ENCODE results near the gene NRG3.
"Not testable (repeated sequence)": the region's sequence is repeated elsewhere in the genome, so short reads cannot be mapped to it uniquely, and the experiment has no call there.

NRG3 gene

DNA sequence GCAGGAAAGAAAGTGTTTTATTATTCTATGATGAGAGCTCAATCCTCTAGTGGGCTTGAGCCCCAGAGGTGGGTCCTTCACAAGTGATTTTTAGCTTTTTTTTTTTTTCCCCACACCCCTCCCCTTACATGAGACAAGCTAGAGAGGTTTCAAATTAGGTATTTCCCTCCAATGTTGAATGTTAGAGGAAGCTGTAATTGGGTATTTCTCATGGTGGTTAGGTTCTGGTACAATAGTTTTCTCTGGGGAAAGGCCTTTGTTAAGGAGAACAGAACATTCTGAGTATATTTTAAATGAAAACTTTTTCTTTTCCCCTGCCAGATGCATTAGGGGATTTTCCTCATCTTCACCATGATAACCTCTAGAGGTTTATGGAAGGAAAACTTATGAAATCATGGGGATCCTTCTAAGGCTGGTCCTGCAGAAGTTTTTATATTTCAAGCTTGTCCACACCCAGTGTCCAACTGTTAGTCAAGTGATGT, 1039.7 kb downstream of the NRG3 start:
- no peak for DNase-seq (ENCODE audit: low read depth in 2 of 2)

DNA sequence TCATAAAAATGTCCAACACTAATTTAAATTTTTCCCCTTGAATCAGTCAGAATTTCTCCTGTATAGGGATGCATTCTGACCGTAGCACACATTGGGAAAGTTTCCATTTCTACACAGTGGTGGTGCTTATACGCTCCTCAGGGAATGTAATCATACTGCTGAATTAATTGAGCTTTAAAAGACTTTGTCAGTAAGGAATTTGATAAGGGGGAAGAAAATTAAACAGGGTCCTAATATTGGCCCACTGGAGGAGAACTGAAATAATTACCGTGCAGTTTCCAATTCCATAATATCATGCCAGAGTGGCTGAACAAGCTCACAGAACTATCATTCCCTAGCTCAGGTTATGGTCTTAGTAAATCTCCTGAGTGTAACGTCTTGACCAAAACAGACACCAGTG, 1041.9 kb downstream of the NRG3 start:
- no peak for DNase-seq (ENCODE audit: low read depth in 2 of 2)

DNA sequence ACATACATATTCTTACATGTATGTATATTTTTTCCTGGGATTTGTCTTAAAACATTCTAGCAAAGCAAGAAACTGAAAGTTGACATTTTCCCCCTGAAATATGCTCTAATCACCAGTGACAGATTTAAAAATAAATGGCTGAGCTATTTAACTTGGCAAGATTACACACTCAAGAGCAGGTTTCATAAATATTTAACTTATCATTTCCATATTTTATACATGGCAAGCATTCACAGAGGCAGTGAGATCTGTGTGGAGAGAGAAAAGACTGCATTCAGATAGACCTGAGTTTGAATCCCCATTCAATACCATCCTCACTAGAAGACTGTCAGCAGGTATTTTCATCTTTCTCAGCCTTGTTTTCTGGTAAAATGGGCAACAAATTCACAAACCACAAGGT, 1043.0 kb downstream of the NRG3 start:
- no peak for DNase-seq (ENCODE audit: low read depth in 2 of 2)

DNA sequence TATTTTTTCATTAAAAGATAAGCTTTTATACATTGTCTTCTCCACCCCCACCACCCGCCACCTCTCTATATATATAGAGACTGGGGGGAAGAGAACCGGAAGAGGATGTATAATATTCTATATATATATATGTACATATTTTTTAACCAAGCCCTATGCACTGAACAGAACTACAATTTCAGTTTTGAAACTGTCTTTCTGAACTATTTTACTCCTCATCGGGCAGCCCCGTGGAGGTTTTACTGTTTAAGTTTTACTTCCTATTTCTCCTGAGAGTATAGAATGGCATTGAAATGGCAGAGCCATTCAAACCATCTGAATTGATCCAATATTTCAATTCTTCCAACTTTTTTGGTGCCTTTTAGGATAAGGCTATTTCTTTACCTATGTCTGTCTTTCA, 1047.1 kb downstream of the NRG3 start:
- DNase-seq (ENCODE audit: low read depth in 2 of 2): no peak

DNA sequence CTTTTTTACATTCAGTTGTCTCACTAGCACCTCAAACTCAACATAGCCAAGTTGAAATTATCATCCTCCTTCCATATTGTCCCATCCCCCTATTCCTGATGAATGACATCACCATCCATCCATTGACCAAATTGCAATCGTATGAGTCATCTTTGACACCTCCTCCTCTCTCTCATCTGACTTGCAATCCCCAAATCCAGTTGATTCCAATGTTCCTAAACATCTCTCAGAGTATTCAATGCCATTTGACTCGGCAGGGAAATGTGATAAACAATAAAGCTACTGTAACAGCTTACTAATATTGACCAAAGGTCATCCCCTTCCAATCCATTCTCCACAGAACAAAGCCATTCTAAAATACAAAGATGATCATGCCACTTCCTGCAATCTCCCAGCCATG, 1047.8 kb downstream of the NRG3 start:
- no peak for DNase-seq (ENCODE audit: low read depth in 2 of 2)

DNA sequence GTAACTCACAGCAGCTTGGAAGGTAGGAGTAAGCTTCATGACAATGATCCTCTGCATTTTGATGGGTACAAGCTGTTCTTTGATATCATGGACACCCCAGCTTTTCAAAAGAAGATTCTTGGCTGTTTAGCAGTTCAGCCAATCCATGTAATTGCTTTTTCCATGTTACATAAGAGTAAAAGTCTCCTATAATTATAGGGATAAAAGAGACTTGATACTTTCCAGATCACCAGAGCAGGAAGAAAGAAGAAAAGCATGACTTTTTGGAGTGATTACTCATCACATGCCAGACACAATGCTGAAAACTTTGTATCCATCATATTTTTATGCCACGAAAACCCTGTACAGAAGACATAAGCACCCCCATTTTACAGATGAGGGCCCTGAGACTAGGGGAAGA, 1049.7 kb downstream of the NRG3 start:
- no peak for DNase-seq (ENCODE audit: low read depth in 2 of 2)

DNA sequence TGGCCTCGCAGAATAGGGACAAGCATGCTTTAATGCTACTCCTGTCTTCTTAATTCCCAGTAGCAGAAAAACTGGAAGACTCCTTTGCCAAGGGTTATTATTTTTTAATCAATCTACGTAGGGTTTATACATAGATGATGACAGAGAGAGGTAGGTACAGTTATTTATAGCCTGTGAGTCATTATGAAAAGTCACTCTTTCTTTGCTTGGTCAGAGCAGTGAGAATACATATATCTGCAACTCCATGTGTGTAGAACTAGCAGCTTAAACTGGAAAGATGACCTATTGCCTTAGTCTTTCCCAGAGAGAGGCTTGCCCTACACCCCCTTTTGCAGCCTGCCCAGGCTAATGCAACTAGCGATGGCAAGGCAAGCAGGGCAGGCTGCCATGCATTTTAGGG, 1050.6 kb downstream of the NRG3 start:
- DNase-seq (ENCODE audit: low read depth in 2 of 2): no peak

DNA sequence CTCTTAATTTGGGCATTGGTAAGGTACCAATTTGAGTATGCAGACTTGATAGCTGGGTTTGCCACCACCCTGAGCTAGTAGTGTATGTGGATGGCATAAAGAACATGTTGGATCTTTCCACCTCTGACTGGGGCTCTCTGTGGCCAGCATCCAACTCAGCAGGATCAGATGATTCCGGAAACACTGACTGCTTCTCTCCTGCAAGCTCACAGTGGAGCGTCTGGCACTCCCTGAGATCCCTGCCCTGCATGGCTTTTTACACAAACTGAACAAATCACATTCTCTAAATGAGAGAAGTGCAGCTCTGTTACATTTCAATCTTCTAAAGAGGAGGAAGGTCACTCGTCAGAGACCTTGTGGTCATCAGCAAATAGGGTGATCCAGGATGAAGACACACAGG, 1057.5 kb downstream of the NRG3 start:
- no peak for DNase-seq (ENCODE audit: low read depth in 2 of 2)

DNA sequence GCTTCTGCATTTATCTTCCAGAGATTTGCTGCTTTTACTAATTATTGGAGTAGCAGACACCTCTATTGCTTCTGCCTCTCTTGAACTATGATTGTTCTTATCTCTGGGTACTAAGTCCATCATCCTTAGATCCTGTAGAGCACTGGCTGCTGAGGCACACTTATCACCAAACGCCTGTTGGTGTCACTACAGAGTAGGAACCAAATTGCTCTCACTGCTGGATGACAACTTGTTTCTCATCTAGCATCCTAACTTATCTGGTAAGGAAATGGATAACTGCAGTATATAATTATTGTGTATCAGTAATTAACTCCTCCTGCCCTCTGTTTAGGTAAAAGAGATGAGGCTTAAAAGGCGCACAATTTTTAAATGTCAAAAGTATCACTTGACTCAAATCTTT, 1059.4 kb downstream of the NRG3 start:
- no peak for DNase-seq (ENCODE audit: low read depth in 2 of 2)

DNA sequence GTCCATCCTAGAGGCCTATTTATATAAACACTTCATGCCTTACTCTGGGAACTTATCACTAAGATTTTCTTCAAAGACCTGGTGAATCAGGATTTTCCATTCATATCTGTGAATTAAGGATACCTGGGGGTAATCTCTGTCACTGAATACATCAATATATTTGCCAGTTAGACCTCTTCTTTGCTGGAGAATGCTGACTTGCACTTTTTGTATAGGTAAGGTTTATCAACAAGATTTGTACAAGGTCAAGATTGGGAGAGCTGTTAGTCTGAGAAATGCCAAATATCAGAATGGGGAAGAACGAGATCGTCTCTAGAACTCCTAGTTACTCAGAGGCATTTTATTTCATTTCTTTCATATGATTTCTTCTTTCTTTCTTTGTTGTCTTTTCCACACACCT, 1060.0 kb downstream of the NRG3 start:
- DNase-seq (ENCODE audit: low read depth in 2 of 2): no peak

DNA sequence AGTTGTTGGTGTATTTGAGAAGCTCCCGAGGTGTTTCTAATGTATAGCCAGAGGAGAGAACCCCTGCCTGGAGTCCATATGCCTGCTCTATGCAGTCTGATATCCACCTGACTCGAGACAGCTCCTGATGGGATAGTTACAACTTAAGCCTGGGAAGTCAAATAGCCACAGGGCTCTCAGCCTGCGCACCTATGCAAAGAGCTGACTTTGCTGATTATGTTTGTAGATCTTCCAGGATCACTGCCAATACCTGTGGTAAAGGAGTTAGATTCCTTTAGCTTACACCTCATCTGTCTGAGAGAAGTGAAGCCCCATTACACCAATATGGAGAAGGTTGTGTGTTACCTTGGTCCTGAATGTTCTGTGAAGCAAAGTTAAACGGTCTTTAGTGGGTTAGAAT, 1063.3 kb downstream of the NRG3 start:
- no peak for DNase-seq (ENCODE audit: low read depth in 2 of 2)

DNA sequence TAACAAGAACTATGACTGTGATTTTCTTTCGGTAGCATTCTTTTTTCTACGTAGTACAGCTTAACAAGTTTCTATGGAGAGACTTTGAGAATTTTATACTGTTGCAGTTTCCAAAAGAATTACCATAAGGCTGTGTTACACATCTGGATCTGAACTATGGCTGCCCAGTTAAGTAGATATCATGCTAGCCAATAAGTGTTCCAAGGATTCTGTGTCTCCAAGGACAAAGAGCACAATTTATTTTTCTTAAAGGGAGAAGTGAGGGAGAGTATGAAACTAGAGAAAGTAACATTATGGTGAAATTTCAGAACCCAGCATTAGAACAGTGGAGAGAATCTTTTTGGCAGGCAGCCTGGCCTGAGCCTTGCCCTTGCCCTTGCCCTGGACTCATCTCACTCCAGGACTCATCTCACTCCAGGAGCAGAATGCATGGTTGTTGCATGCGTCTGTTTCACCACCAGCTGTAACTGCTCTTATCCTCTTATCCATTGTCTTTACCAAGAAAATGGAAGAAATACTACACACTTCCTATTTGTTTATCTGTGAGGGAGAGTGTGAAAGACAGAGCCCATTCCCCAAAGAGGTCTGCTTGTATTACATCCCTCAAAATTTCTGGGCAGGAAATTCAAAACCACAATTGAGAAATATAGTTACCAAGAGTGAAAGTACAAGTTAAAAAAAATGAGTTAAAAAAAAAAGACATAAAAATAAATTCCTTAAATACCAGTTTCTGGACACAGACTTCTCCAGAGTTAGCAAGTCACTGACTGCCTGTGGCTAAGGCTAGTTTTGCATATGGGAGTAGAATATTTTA, 1067.5 kb downstream of the NRG3 start:
- DNase-seq (ENCODE audit: low read depth in 2 of 2): no peak

DNA sequence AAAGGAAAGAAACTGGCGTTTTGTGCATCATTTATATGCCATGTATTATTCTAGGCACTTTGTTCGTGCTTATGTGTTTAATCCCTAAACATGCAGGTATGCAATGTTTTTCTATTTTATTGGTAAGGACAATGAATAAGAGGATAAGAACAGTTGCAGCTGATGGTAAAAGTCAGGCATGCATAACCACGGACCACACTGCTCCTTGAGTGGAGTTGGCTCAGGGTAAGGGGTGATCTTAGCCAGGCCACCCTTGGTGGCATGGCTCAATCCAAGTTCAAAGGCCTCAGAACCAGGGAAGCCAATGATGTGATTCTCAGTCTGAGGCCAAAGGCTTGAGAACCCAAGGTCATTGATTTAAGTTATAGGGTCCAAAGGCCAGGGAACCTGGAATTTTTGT, 1068.1 kb downstream of the NRG3 start:
- no peak for DNase-seq (ENCODE audit: low read depth in 2 of 2)

DNA sequence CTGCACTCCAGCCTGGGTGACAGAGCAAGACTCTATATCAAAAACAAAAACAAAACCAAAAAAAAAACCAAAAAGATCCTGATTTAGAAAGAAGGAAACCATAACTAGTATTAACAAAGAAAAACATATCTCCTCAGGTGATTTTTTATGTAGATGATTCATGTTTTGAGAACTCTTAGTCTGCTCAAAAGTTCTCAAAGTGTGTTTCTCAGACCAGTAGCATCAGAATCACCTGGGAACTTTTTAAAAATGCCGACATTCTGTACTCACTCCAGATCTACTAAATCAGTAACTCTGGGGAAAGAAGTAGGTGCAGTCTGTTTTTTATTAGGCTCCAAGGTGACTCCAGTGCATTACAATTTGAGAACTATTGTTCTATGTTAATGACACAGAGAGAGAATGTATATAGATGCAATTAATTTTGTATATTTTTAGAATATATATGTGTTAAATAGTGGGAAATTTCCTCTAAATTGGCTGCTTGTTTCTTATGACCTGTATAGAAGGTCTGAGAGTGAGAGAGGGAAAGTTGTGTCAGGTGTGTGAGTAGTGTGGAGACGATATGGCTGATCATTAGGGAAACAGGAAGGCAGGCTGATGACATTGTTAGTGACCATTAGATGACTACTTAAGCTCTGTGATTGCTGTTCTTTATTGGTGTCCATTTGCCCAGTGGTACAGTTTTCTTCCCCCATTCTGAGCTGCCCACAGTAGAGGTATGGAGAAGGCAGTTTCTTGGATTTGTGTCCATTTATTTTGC, 1075.0 kb downstream of the NRG3 start:
- DNase-seq (ENCODE audit: low read depth in 2 of 2): no peak

DNA sequence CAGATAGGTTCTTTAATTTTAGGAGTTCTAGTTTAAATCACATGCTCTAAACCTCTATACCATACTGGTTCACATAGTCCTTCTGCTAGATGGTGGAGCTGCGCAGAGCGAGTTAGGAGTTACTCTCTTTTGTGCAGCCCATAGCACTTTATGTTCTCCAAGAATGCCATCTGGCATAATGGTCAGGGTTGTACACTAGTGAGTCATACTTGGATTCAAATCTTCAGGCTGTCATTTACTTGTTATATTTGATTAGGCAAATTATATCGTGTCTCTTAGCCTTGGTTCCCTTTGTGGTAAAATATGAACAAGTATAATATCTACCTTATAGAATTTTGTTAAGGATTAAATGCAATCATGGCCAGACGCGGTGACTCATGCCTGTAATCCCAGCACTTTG, 1078.3 kb downstream of the NRG3 start:
- no peak for DNase-seq (ENCODE audit: low read depth in 2 of 2)

DNA sequence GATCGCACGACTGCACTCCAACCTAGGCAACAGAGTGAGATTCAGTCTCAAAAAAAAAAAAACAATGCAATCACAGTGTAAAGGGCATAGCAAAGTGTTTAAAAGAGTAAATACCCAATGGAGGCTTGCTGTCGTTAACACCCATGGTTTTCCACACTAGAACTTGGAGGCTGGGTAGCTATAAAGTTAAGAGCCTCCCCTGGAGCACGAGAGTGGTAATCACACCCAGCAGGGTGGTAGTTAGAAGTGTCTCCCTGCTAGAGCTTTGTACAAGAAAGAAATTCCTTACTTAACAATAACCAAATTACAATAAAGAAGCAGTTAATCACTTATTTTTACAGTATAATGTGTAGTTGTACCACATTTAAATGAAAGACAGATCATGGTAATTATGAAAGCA, 1078.9 kb downstream of the NRG3 start:
- DNase-seq (ENCODE audit: low read depth in 2 of 2): no peak

DNA sequence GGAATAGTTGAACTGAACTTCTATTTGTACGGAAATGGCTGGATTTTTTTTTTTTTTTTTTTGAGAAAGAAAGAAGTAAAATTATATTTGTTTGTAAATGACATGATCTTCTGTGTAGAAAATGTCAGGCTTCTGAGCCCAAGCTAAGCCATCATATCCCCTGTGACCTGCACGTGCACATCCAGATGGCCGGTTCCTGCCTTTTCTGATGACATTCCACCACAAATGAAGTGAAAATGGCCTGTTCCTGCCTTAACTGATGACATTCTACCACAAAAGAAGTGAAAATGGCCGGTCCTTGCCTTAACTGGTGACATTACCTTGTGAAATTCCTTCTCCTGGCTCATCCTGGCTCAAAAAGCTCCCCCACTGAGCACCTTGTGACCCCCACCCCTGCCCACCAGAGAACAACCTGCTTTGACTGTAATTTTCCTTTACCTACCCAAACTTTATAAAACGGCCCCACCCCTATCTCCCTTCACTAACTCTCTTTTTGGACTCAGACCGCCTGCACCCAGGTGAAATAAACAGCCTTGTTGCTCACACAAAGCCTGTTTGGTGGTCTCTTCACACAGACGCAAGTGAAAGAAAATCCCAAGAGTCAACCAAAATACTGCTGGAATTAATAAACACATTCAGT, 1085.5 kb downstream of the NRG3 start:
- DNase-seq (ENCODE audit: low read depth in 2 of 2): not testable (repeated sequence)

DNA sequence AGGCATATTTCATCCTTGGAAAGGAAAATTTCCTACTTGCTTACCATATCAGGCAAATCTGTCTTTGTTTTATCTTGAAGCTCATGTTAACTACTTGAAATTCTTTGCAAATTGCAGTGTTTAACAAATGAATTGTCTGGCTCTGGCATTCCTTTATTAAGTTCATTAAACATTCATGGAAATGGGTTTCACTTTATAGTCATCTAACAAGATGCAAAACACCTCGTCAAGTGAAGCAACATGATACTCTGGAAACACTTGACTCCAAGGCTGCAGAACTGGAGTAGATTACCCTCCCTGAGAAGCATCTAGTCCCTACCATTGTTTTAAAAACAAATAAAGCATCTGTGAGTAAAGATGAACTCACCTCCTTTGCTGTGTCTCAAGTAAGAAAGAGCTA, 1086.9 kb downstream of the NRG3 start:
- no peak for DNase-seq (ENCODE audit: low read depth in 2 of 2)

DNA sequence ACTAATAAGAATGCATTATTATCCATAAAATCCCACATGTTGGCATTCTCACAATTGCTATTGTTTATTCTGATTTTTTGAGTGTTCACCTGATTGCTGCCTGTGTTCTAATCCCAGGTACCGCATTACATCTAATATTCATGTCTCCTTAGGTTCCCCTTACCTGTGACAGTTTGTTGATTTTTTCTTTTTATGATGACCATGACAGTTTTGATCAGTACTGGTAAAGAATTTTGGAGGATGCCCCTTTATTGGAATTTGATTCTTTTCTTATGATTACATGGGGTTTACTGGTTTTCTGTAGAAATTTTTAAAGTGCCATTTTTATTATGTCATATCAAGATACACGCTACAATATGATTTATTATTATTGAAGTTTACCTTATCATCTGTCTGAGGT, 1091.1 kb downstream of the NRG3 start:
- DNase-seq (ENCODE audit: low read depth in 2 of 2): no peak

DNA sequence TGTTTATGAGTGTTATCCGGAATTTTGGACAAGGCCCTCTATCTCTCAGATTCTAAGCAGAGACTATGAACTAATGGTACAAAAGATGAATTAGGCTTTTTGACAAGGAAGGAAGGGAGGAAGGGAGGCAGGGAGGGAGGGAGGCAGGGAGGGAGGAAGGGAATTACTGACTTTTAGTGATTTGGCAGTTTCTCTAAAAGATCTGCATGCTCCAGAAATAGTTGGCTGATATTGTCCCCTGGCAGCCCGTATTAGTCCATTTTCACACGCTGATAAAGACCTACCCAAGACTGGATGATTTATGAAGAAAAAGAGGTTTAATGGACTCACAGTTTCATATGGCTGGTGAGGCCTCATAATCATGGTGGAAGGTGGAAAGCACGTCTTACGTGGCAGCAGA, 1093.5 kb downstream of the NRG3 start:
- no peak for DNase-seq (ENCODE audit: low read depth in 2 of 2)

DNA sequence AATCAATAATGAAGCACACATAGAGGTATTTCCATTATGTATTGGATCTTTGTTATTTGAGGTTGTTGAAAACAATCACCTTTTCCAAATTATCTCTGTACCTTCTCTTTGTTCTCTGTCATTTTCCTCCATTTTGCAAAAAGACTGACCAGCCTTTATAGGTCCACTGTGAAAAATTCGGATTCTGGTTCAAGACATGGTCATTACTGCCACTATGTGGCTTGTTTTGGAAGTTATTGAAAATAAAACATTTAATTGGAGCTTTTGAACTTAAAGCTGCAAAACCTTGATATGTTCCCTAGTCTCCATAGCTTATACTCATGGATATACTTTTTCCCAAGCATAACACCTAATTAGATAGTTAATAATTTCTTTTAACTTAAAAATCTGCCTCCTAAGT, 1094.4 kb downstream of the NRG3 start:
- DNase-seq (ENCODE audit: low read depth in 2 of 2): no peak

DNA sequence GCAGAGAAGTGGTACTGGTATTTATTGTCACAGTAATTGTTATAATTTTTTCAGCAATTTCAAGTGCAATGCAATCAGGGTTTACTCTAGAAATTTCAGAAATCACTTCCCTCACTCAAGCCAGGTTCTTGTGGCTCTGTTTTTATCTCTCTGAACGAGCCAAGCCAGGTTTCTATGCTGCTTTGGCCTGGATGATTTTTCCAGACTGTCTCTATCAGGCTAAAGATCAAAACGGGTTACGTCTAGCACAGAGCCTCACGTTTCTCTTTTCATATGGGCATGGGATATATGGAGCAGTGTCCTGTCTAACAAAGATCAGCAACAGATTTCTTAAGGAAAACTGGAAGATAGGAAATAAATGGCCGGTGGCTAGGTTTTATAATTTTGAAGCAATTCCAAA, 1105.3 kb downstream of the NRG3 start:
- no peak for DNase-seq (ENCODE audit: low read depth in 2 of 2)

Data from stimulated activated CD8-positive, alpha-beta memory T cell treated with anti-CD3 and anti-CD28 coated beads, Interleukin-2, amount 100 ng/mL, for 1 hour (primary cell).